SU-DHL-6 (cell line): Measurements from ENCODE around the gene NFATC1.

Source experiments
- H2AFZ ChIP-seq: fragments of 200-600 bp; sonication (generic); 2 replicates; pipeline ENCODE4 v1.6.1; 2014; ENCODE audit warnings: low read depth, mild to moderate bottlenecking, moderate library complexity, mixed read lengths, antibody characterized with exemption, low read length; ENCODE audit not compliant: severe bottlenecking
- H3F3A ChIP-seq: fragments of 200-600 bp; shearing (Covaris generic); 2 replicates; pipeline ENCODE4 v1.6.0; 2016; ENCODE audit warnings: antibody characterized with exemption, mild to moderate bottlenecking; ENCODE audit not compliant: insufficient read depth
- H3K27ac ChIP-seq: fragments of 200-600 bp; sonication (generic); 2 replicates; pipeline ENCODE4 v1.5.1; 2016; ENCODE audit warnings: low read depth, mild to moderate bottlenecking, low read length, moderate library complexity, mixed read lengths
- H3K27me3 ChIP-seq: fragments of 200-600 bp; sonication (generic), shearing (Covaris generic); 2 replicates; pipeline ENCODE4 v1.6.0; 2014; ENCODE audit warnings: mild to moderate bottlenecking, low read length
- H3K36me3 ChIP-seq: fragments of 200-600 bp; sonication (generic); 2 replicates; pipeline ENCODE4 v1.6.1; 2014; ENCODE audit warnings: mild to moderate bottlenecking, low read length, mixed read lengths
- H3K4me2 ChIP-seq: fragments of 300-600, 200-600 bp; shearing (Covaris generic), sonication (generic); 2 replicates; pipeline ENCODE4 v1.6.0; 2014; ENCODE audit warnings: low read length, low read depth, mild to moderate bottlenecking; ENCODE audit not compliant: poor library complexity, severe bottlenecking
- H3K4me3 ChIP-seq: fragments of 200-600 bp; sonication (generic); 2 replicates; pipeline ENCODE4 v1.5.1; 2014; ENCODE audit warnings: antibody characterized with exemption, low read length, mild to moderate bottlenecking, mixed read lengths; ENCODE audit not compliant: insufficient read depth, poor library complexity, severe bottlenecking
- H3K79me2 ChIP-seq: fragments of 200-600 bp; sonication (generic); 2 replicates; pipeline ENCODE4 v1.6.1; 2014; ENCODE audit warnings: mild to moderate bottlenecking, low read length, moderate library complexity; ENCODE audit not compliant: insufficient read depth
- H3K9ac ChIP-seq: fragments of 200-600 bp; sonication (generic); 2 replicates; pipeline ENCODE4 v1.7.0; 2014; ENCODE audit warnings: mild to moderate bottlenecking, low read length
- H3K9me2 ChIP-seq: fragments of 200-600 bp; sonication (generic); replicated peaks from 2 replicates; pipeline ENCODE4 v1.6.1; 2014; ENCODE audit warnings: low read length; ENCODE audit not compliant: insufficient read depth
- H3K9me3 ChIP-seq: fragments of 200-600 bp; sonication (generic); 2 replicates; pipeline ENCODE4 v1.6.1; 2014; ENCODE audit warnings: low read length, mixed read lengths; ENCODE audit not compliant: insufficient read depth
- H4K20me1 ChIP-seq: fragments of 200-600 bp; sonication (generic); 2 replicates; pipeline ENCODE4 v1.6.1; 2014; ENCODE audit warnings: low read depth, mild to moderate bottlenecking, antibody characterized with exemption, low read length, moderate library complexity, mixed read lengths
- EZH2phosphoT487 ChIP-seq: fragments of 200-600 bp; sonication (generic), shearing (Covaris generic); conservative IDR thresholded peaks from 2 replicates; pipeline ENCODE4 v1.6.1; 2018; ENCODE audit warnings: mild to moderate bottlenecking, antibody characterized with exemption, low read length, moderate library complexity, mixed read lengths
- TF ChIP-seq, protein P1 (sequence below): fragments of 200-600 bp; sonication (generic); IDR thresholded peaks from one replicate; pipeline ENCODE4 v1.5.1; 2017; ENCODE audit warnings: antibody characterized with exemption, mild to moderate bottlenecking, low read length, moderate library complexity; ENCODE audit not compliant: insufficient read depth, poor library complexity, severe bottlenecking

NFATC1 gene

DNA sequence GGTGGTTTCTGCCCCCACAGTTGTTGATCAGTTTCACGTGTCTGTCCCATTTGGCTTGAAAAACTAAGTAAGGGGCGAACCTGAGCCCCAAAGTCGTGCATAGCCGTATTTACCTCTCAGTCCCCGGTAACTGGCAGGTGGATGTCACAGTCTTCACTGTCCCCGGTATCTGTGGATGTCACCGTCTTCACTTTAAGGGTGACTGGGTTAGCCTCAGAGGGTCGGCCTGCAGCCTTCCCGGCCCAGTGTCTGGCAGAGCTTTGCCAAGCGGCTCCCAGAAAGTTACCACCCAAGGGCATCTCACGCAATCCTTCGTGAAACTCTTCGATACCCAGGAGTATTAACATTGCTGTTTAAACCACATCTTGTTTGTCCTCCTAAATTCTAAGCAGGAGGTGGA lies 158.6 kb downstream of the NFATC1 start:
- Histone ChIP-seq H3K9me2 (no peaks in the 10 kb centered on the region), H3K27ac (no peak overlapping the region), H3F3A (no peaks in the 10 kb centered on the region), H3K4me3 (no peak overlapping the region), H4K20me1 (no peaks in the 10 kb centered on the region), H3K4me2 (no peak overlapping the region), H3K27me3 (no peaks in the 10 kb centered on the region), H3K79me2 (no peaks in the 10 kb centered on the region), H3K9me3 (no peaks in the 10 kb centered on the region), H3K9ac (no peak overlapping the region), H3K36me3 (no peaks in the 10 kb centered on the region), H2AFZ (no peak overlapping the region)
- TF ChIP-seq EZH2phosphoT487, result no peak

DNA sequence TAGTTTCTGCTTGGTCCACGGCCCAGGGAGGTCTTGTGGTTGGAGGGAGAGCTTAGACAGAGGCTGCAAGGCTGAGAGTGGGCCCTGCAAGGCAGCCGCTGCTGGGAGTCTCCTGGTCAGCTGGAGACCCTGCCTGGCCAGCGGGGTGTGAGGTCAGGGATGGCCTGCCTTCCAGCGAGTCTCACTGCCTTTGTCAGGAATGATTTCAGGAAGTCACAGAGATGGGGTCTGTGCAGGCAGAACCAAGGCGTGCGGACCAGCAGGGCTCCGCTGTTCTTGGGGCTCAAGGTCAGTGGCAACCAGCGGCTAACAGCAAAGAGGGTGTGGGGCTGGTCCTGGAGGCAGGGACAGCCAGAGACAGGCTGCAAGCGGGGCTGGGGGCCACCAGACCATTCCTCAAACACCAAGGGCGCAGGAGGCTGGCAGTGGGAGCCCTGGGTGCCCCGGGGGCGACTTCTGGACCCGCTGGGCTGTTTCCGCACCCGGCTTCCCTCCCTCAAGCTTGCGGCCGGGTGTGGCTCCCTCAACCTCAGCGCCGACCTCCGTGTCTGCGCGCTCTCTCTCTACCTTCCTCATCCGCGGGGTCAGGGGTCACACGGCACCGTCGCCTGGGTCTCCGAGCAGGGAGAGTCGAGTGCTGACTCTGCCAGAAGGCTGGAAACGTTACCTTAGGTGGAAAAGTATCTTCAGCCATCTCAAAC lies 159.4 kb downstream of the NFATC1 start:
- Histone ChIP-seq H2AFZ (no peak overlapping the region), H3K9me2 (no peaks in the 10 kb centered on the region), H3K27ac (no peak overlapping the region), H3K4me3 (no peak overlapping the region), H3F3A (no peaks in the 10 kb centered on the region), H3K36me3 (no peaks in the 10 kb centered on the region), H3K27me3 (no peaks in the 10 kb centered on the region), H4K20me1 (no peaks in the 10 kb centered on the region), H3K79me2 (no peaks in the 10 kb centered on the region), H3K9ac (no peak overlapping the region), H3K9me3 (no peaks in the 10 kb centered on the region), H3K4me2 (no peak overlapping the region)
- TF ChIP-seq, protein P1, sequence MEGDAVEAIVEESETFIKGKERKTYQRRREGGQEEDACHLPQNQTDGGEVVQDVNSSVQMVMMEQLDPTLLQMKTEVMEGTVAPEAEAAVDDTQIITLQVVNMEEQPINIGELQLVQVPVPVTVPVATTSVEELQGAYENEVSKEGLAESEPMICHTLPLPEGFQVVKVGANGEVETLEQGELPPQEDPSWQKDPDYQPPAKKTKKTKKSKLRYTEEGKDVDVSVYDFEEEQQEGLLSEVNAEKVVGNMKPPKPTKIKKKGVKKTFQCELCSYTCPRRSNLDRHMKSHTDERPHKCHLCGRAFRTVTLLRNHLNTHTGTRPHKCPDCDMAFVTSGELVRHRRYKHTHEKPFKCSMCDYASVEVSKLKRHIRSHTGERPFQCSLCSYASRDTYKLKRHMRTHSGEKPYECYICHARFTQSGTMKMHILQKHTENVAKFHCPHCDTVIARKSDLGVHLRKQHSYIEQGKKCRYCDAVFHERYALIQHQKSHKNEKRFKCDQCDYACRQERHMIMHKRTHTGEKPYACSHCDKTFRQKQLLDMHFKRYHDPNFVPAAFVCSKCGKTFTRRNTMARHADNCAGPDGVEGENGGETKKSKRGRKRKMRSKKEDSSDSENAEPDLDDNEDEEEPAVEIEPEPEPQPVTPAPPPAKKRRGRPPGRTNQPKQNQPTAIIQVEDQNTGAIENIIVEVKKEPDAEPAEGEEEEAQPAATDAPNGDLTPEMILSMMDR, result no peak
- TF ChIP-seq EZH2phosphoT487, result no peak

DNA sequence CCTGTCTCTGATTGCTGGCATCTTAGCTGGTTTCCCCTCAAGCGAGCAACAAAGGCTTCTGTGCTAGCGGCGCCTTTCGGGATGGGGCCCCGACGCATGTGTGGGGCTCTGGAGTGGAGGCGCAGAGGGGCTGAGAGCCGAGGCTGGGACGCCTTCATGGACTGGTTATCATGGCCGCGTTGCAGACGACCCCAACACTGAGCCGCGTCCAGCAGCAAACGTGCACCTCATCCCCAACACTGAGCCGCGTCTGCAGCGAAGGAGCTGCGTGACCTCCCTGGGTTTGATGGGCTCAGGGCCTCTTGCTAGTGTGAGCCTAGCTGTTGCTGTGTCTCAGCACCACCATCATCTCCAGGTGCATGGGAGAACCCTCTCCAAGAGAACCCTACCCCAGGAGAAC lies 160.2 kb downstream of the NFATC1 start:
- no peaks in the 10 kb centered on the region for H3F3A ChIP-seq
- H3K36me3 ChIP-seq, result no peaks in the 10 kb centered on the region
- no peaks in the 10 kb centered on the region for H3K9me2 ChIP-seq
- no peak overlapping the region for H3K27ac ChIP-seq
- no peak overlapping the region for H2AFZ ChIP-seq
- no peak overlapping the region for H3K4me2 ChIP-seq
- H3K4me3 ChIP-seq, result no peak overlapping the region
- no peak overlapping the region for H3K9ac ChIP-seq
- no peaks in the 10 kb centered on the region for H3K27me3 ChIP-seq
- no peaks in the 10 kb centered on the region for H3K79me2 ChIP-seq
- no peaks in the 10 kb centered on the region for H4K20me1 ChIP-seq
- H3K9me3 ChIP-seq, result no peaks in the 10 kb centered on the region
- TF ChIP-seq, protein P1, result no peak
- TF ChIP-seq EZH2phosphoT487, result no peak

DNA sequence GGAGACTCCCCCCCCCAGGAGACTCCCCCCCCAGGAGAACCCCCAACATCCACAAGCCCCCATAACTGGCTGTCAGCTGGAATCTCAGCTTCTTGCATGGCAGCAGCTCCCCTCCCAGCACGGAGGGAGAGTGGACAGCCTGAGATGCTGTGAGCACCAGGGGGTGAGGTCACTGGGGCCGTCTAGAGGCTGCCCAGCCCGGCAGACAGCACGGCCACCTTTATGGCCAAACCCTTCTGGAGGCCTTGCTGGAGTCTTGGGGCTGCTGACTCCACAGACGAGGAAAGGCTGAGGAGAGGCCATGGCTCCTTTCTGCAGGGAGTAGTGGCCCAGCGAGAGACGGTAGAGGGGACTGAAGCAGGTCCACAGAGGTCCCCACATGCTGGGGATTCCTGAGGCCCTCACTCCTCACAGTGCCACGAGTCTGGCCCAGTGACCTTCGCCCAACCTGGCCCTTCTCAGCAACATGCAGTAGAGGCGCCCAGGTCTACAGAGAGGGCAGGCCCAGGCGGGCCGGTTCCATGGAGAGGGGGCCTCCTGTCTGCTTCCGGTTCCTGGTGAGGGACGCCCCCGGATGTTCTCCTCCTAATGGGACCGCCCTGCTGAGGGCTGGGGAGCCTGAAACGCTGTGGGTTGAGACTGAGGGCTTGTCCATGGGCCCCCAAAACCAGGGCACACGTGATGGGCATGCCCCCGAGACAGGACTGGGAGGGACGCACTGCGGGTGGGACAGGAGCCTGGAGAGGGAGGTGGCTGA lies 161.3 kb downstream of the NFATC1 start:
- Histone ChIP-seq H3K9me2 (no peaks in the 10 kb centered on the region), H2AFZ (no peak overlapping the region), H3K9me3 (no peaks in the 10 kb centered on the region), H3K4me2 (no peak overlapping the region), H3K27ac (no peak overlapping the region), H3K36me3 (no peaks in the 10 kb centered on the region), H3K79me2 (no peaks in the 10 kb centered on the region), H4K20me1 (no peaks in the 10 kb centered on the region), H3K27me3 (no peaks in the 10 kb centered on the region), H3F3A (no peaks in the 10 kb centered on the region), H3K9ac (no peak overlapping the region), H3K4me3 (no peak overlapping the region)
- TF ChIP-seq EZH2phosphoT487, result no peak
- TF ChIP-seq, protein P1, result no peak
